NT2/D1 (cell line): Measurements from ENCODE around the gene TMEM129.

Experiments
- DNase-seq: peaks from one replicate; pipeline ENCODE4 v3.0.0-alpha.2; 2011; ENCODE audit warnings: low read depth, low spot score
- H3K27me3 ChIP-seq: 2 replicates; pipeline ENCODE4 v1.6.0; 2011; ENCODE audit warnings: mild to moderate bottlenecking; ENCODE audit not compliant: insufficient read length, insufficient read depth
- H3K36me3 ChIP-seq: 2 replicates; pipeline ENCODE4 v1.6.1; 2011; ENCODE audit warnings: mild to moderate bottlenecking, low read length, mixed read lengths; ENCODE audit not compliant: insufficient read depth, insufficient read length
- H3K4me1 ChIP-seq: 2 replicates; pipeline ENCODE4 v1.5.1; 2011; ENCODE audit not compliant: insufficient read depth, insufficient read length
- H3K4me3 ChIP-seq: 2 replicates; pipeline ENCODE4 v1.5.1; 2011; ENCODE audit warnings: low read depth; ENCODE audit not compliant: insufficient read length
- H3K9ac ChIP-seq: 2 replicates; pipeline ENCODE4 v1.6.0; 2011; ENCODE audit warnings: low read depth; ENCODE audit not compliant: insufficient read length
- H3K9me3 ChIP-seq: 2 replicates; pipeline ENCODE4 v1.5.1; 2011; ENCODE audit warnings: mild to moderate bottlenecking, low read length; ENCODE audit not compliant: insufficient read depth
- SUZ12 ChIP-seq: IDR thresholded peaks from 2 replicates; pipeline ENCODE4 v1.6.1; 2011; ENCODE audit not compliant: insufficient read length, insufficient read depth; ENCODE audit errors: extremely low read depth
- YY1 ChIP-seq: IDR thresholded peaks from 2 replicates; pipeline ENCODE4 v1.6.1; 2011; ENCODE audit not compliant: insufficient read length, insufficient read depth
- ZNF274 ChIP-seq: IDR thresholded peaks from 2 replicates; pipeline ENCODE4 v1.6.1; 2011; ENCODE audit warnings: mild to moderate bottlenecking, low read depth, low read length

TMEM129 gene

GRCh38 chr4:1766106-1767060, 45.3 kb upstream of the TMEM129 start:
- peaks cover 48% of the 10 kb centered on the region for H3K4me1 ChIP-seq
- no peaks in the 10 kb centered on the region for H3K9me3 ChIP-seq
- peak overlapping the region; percentile 42 for H3K4me3 ChIP-seq
- no peaks in the 10 kb centered on the region for H3K36me3 ChIP-seq
- H3K27me3 ChIP-seq = peaks cover 5% of the 10 kb centered on the region
- TF ChIP-seq SUZ12 (no peak), ZNF274 (no peak), YY1 (no peak)
- peak overlapping the region; percentile 89 for H3K9ac ChIP-seq
- no peak for DNase-seq

DNA sequence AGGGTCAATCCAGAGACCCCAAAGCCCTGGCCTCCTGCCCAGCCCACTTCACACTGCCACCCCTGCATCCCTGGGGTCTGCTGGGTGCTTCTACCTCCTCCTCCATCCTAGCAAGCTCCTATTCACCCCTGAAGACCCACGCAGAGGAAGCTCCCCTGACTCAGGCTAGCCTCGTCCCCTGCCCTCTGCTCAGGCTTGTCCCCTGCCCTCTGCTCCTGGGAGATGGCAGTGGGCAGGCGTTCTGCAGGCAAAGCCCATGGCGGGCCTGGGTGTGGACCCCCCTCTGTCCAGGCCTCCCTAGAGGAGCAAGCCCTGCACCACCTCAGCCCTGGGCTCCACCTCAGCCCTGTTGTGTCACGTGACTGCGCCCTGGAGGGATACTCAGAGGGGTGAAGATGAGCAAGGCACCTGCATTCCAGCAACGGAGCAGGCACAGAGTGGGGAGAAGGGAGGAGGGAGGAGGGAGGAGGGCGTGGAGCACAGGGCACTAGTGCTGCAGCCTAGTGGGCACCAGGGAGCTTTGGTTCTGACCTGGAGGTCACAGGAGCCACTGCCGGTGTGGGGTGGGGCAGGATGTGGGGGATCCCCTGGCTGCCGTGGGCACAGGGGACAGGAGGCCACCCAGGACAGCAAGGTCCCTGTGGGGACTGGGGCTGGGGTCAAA, 44.4 kb upstream of the TMEM129 start:
- peak overlapping the region; percentile 89 for H3K9ac ChIP-seq
- DNase-seq = no peak
- no peaks in the 10 kb centered on the region for H3K36me3 ChIP-seq
- peaks cover 41% of the 10 kb centered on the region for H3K4me1 ChIP-seq
- TF ChIP-seq SUZ12 (no peak), ZNF274 (no peak), YY1 (no peak)
- peaks cover 5% of the 10 kb centered on the region for H3K27me3 ChIP-seq
- no peak overlapping the region for H3K4me3 ChIP-seq
- no peaks in the 10 kb centered on the region for H3K9me3 ChIP-seq

GRCh38 chr4:1764670-1765069, 43.5 kb upstream of the TMEM129 start:
- Histone ChIP-seq H3K9ac (no peak overlapping the region), H3K4me3 (no peak overlapping the region), H3K27me3 (peaks cover 5% of the 10 kb centered on the region), H3K9me3 (no peaks in the 10 kb centered on the region), H3K4me1 (peaks cover 48% of the 10 kb centered on the region), H3K36me3 (no peaks in the 10 kb centered on the region)
- no peak for DNase-seq
- no peak for TF ChIP-seq YY1
- no peak for TF ChIP-seq SUZ12
- no peak for TF ChIP-seq ZNF274

- peaks cover 5% of the 10 kb centered on the region for H3K27me3 ChIP-seq
- no peaks in the 10 kb centered on the region for H3K9me3 ChIP-seq
- no peak overlapping the region for H3K4me3 ChIP-seq
- H3K9ac ChIP-seq = peak overlapping the region; percentile 21
- DNase-seq = no peak
- H3K36me3 ChIP-seq = no peaks in the 10 kb centered on the region
- peaks cover 46% of the 10 kb centered on the region for H3K4me1 ChIP-seq
- TF ChIP-seq ZNF274 = no peak
- no peak for TF ChIP-seq YY1
- TF ChIP-seq SUZ12 = no peak
These were observed 42.5 kb upstream of the TMEM129 start for GRCh38 chr4:1763550-1764080.

DNA sequence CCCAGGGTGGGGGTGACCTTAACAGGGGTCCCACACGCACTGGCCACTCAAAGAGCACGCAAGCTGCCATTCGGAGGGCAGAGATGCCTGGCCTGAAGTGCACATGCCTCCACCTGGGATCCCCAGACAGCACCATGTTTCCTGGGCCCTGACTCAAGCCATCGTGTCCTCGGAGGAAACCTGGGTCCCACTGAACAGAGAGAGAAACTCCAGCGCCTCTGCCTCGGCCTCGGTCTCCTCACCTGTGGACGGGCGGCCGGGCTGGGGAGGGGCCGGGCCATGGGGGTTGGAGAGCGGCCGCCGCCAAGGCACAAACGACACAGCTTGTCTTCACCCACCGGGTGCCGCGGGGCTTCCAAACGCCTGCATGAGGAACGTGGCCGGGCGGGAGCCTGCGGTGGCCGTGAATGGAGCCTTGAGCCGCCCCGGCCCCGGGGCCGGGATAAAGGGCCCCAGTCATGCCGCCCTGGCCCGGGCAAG, 42.0 kb upstream of the TMEM129 start:
- H3K4me1 ChIP-seq = peaks cover 46% of the 10 kb centered on the region
- no peaks in the 10 kb centered on the region for H3K9me3 ChIP-seq
- H3K9ac ChIP-seq = no peak overlapping the region
- no peak for DNase-seq
- no peaks in the 10 kb centered on the region for H3K36me3 ChIP-seq
- TF ChIP-seq SUZ12 (no peak), ZNF274 (no peak), YY1 (no peak)
- H3K27me3 ChIP-seq = peaks cover 5% of the 10 kb centered on the region
- no peak overlapping the region for H3K4me3 ChIP-seq

- H3K36me3 ChIP-seq = no peaks in the 10 kb centered on the region
- no peak for TF ChIP-seq YY1
- no peak for TF ChIP-seq SUZ12
- no peak for TF ChIP-seq ZNF274
- peaks cover 46% of the 10 kb centered on the region for H3K4me1 ChIP-seq
- no peak overlapping the region for H3K4me3 ChIP-seq
- DNase-seq = no peak
- H3K9me3 ChIP-seq = no peaks in the 10 kb centered on the region
- H3K9ac ChIP-seq = peak overlapping the region; percentile 56
- H3K27me3 ChIP-seq = peaks cover 5% of the 10 kb centered on the region
These were observed 41.3 kb upstream of the TMEM129 start for GRCh38 chr4:1762264-1763010.
